Mesendoderm (in vitro differentiated cells): ENCODE results near the gene CAMK2N1.

Source experiments
- DNase-seq: peaks from one replicate; pipeline ENCODE4 v3.0.0; 2013
- H2AK5ac ChIP-seq: 2 replicates; pipeline ENCODE4 v1.6.1; 2013; ENCODE audit warnings: low read length, inconsistent platforms
- H2BK120ac ChIP-seq: 2 replicates; pipeline ENCODE4 v1.6.1; 2013; ENCODE audit warnings: low read depth, mild to moderate bottlenecking, low read length, moderate library complexity, mixed read lengths
- H2BK15ac ChIP-seq: replicated peaks from 2 replicates; pipeline ENCODE4 v1.6.1; 2013; ENCODE audit warnings: low read depth, mild to moderate bottlenecking, moderate library complexity
- H2BK5ac ChIP-seq: 2 replicates; pipeline ENCODE4 v1.6.1; 2013; ENCODE audit warnings: low read length, inconsistent platforms
- H3K18ac ChIP-seq: 2 replicates; pipeline ENCODE4 v1.6.1; 2013; ENCODE audit warnings: mild to moderate bottlenecking, low read length, mixed read lengths
- H3K23ac ChIP-seq: one replicate; pipeline ENCODE4 v1.6.1; 2013; ENCODE audit warnings: low read length
- H3K27ac ChIP-seq: 2 replicates; pipeline ENCODE4 v1.5.1; 2013; ENCODE audit warnings: low read depth, mild to moderate bottlenecking, inconsistent platforms, low read length, moderate library complexity
- H3K27me3 ChIP-seq: 2 replicates; pipeline ENCODE4 v1.6.1; 2013; ENCODE audit warnings: low read length, control low read depth, mild to moderate bottlenecking, inconsistent platforms; ENCODE audit not compliant: insufficient read depth, poor library complexity
- H3K36me3 ChIP-seq: 2 replicates; pipeline ENCODE4 v1.6.1; 2013; ENCODE audit warnings: low read length, inconsistent platforms; ENCODE audit not compliant: control insufficient read depth, insufficient read depth
- H3K4ac ChIP-seq: one replicate; pipeline ENCODE4 v1.6.1; 2013; ENCODE audit warnings: low read depth, mild to moderate bottlenecking, low read length, moderate library complexity
- H3K4me1 ChIP-seq: 2 replicates; pipeline ENCODE4 v1.6.1; 2013; ENCODE audit warnings: low read depth, low read length, inconsistent platforms; ENCODE audit not compliant: control insufficient read depth
- H3K4me2 ChIP-seq: 2 replicates; pipeline ENCODE4 v1.6.1; 2013; ENCODE audit warnings: low read length
- H3K4me3 ChIP-seq: 2 replicates; pipeline ENCODE4 v1.5.1; 2013; ENCODE audit warnings: mild to moderate bottlenecking, low read length
- H3K56ac ChIP-seq: one replicate; pipeline ENCODE4 v1.6.1; 2013; ENCODE audit warnings: low read length
- H3K79me1 ChIP-seq: 2 replicates; pipeline ENCODE4 v1.6.1; 2013; ENCODE audit warnings: low read length, inconsistent platforms
- H3K79me2 ChIP-seq: 2 replicates; pipeline ENCODE4 v1.6.1; 2013; ENCODE audit warnings: mild to moderate bottlenecking, low read length; ENCODE audit not compliant: control insufficient read depth, insufficient read depth
- H3K9ac ChIP-seq: 2 replicates; pipeline ENCODE4 v1.6.1; 2013; ENCODE audit warnings: low read length, inconsistent platforms
- H4K5ac ChIP-seq: one replicate; pipeline ENCODE4 v1.6.1; 2013; ENCODE audit warnings: low read length
- H4K8ac ChIP-seq: one replicate; pipeline ENCODE4 v1.6.1; 2013; ENCODE audit warnings: low read depth, mild to moderate bottlenecking, control low read depth, low read length, moderate library complexity
- WGBS: extraction: QIAGEN DNeasy Blood & Tissue Kit; methylation state at CpG from one replicate; pipeline ENCODE4 v1.1.7; 2013; ENCODE audit warnings: low lambda C conversion rate, missing lambda C conversion rate; ENCODE audit not compliant: insufficient coverage; ENCODE audit errors: extremely low coverage; 5-methylcytosine and 5-hydroxymethylcytosine counted together

CAMK2N1 gene

GRCh38 chr1:20508411-20508771 is 22.4 kb upstream of the CAMK2N1 start:
- Histone ChIP-seq H3K18ac (no peak overlapping the region), H3K4me3 (peak overlapping the region; percentile 66), H3K4me2 (peak overlapping the region; percentile 90), H2AK5ac (no peak overlapping the region), H3K36me3 (no peaks in the 10 kb centered on the region), H4K8ac (no peak overlapping the region), H3K27ac (no peak overlapping the region), H2BK120ac (no peak overlapping the region), H3K27me3 (no peaks in the 10 kb centered on the region), H2BK5ac (no peak overlapping the region), H3K23ac (no peak overlapping the region), H3K56ac (peak overlapping the region; percentile 86), H3K9ac (peak overlapping the region; percentile 69), H3K4ac (no peak overlapping the region), H3K79me1 (peaks cover 6% of the 10 kb centered on the region), H2BK15ac (no peak overlapping the region), H3K4me1 (no peaks in the 10 kb centered on the region), H3K79me2 (peaks cover 3% of the 10 kb centered on the region), H4K5ac (peak overlapping the region; percentile 87)
- no peak for DNase-seq
- WGBS: no CpG with 5 or more reads among the region's 5 CpGs

DNA sequence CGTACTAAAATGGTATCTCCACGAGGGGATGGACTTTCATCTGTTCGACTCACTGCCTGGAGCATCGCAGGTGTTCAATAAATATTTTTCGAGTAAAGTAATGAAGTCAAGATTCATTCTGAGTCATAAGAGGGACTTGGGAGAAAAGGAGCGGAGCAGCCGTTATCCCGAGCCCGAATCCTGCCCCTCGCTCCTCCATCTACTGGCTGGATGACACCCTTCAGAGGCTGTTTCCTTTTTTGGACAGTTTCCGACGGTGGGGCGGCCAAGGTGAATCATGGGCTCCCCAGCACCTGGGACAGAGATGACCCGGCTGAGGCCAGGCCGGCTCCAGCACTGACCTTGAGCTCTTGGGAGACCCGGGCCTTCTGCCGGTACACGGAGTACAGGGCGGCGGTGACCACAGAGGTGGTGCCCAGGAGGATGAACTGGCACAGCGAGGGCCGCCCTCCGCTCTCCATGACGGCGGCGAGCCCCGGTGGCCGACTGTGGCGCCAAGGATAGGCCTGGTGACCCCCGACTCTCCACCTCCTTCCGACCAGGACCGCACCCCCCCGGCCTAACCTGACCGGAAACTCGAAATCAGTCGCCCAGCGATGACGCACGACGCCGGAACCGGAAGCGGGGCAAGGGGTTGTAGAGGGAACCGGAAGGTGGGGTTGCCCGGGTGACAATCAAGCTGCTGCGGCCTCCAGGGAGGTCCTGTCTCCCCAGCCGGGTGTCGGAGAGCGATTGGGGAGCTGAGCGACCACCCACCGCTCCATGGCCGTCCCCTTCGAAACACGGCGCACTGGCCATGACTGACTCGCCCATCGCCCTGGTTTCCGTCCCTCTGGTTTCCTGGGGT is 21.8 kb upstream of the CAMK2N1 start, which contains the start of gene MUL1:
TSS of gene MUL1 (minus strand) at position 588 of the 847 bp plus-strand sequence. CDS start at position 461, 127 bp downstream.
- Histone ChIP-seq H2AK5ac (no peak within 1 kb of the TSS), H2BK120ac (no peak within 1 kb of the TSS), H4K8ac (peak within 1 kb of the TSS; percentile 1), H3K27ac (no peak within 1 kb of the TSS), H3K36me3 (no peaks in the 10 kb centered on the region), H3K18ac (no peak within 1 kb of the TSS), H4K5ac (peak within 1 kb of the TSS; percentile 87), H3K79me2 (peaks cover 3% of the 10 kb centered on the region), H2BK5ac (no peak within 1 kb of the TSS), H3K56ac (peak within 1 kb of the TSS; percentile 93), H3K27me3 (no peaks in the 10 kb centered on the region), H3K9ac (peak within 1 kb of the TSS; percentile 84), H3K4me1 (no peaks in the 10 kb centered on the region), H3K4me3 (peak within 1 kb of the TSS; percentile 81), H3K4me2 (peak within 1 kb of the TSS; percentile 90), H3K79me1 (peaks cover 6% of the 10 kb centered on the region), H2BK15ac (no peak within 1 kb of the TSS), H3K23ac (no peak within 1 kb of the TSS), H3K4ac (peak within 1 kb of the TSS; percentile 8)
- no CpG with 5 or more reads among the region's 58 CpGs for WGBS
- peak; percentile 96 for DNase-seq

DNA sequence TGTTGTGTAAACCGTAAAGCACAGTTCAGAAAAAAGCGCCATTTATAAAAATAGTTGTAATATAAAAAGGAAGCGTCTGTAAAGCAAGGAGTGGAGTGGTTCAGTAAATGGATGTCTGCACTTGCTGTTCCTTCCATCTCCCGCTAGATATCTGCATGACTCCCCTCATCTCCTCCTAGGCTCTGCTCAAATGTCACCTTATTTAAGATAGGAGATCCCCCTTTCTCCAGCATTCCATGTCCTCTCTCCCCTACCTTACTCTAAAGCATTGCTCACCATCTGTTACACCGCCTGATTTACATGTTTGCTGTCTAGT is 21.2 kb upstream of the CAMK2N1 start:
- Histone ChIP-seq H3K79me2 (peaks cover 3% of the 10 kb centered on the region), H4K5ac (no peak overlapping the region), H3K56ac (peak overlapping the region; percentile 93), H3K4ac (peak overlapping the region; percentile 8), H3K79me1 (peaks cover 6% of the 10 kb centered on the region), H2BK120ac (no peak overlapping the region), H4K8ac (no peak overlapping the region), H3K36me3 (no peaks in the 10 kb centered on the region), H2BK5ac (no peak overlapping the region), H3K23ac (no peak overlapping the region), H3K9ac (peak overlapping the region; percentile 84), H2BK15ac (no peak overlapping the region), H2AK5ac (no peak overlapping the region), H3K27ac (no peak overlapping the region), H3K18ac (no peak overlapping the region), H3K4me1 (no peaks in the 10 kb centered on the region), H3K4me3 (peak overlapping the region; percentile 81), H3K4me2 (peak overlapping the region; percentile 47), H3K27me3 (no peaks in the 10 kb centered on the region)
- no CpG with 5 or more reads among the region's 5 CpGs for WGBS
- no peak for DNase-seq

DNA sequence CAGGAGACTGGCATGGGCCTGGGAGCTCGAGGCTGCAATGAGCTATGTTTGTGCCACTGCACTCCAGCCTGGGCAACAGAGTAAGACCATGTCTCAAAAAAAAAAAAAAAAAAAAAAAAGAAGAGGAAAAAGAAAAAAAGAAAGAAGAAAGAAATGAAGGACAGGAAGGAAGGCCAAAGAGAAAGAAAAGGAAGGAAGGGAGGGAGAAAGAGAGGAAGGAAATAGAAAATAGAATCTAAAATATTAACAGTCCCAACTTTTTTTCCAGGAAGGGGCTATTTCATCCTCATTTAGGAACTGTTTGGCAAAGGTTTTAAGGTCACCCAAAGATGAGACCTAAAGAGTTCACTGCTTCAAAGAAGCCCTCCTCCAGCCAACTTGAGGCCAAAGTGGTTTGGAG is 19.5 kb upstream of the CAMK2N1 start:
- no peak for DNase-seq
- Histone ChIP-seq H3K27ac (no peak overlapping the region), H3K4me2 (no peak overlapping the region), H3K4me3 (no peak overlapping the region), H3K4ac (no peak overlapping the region), H3K27me3 (no peaks in the 10 kb centered on the region), H3K9ac (no peak overlapping the region), H3K79me2 (peaks cover 3% of the 10 kb centered on the region), H3K23ac (no peak overlapping the region), H3K79me1 (peaks cover 6% of the 10 kb centered on the region), H3K4me1 (no peaks in the 10 kb centered on the region), H2BK15ac (no peak overlapping the region), H2AK5ac (no peak overlapping the region), H2BK5ac (no peak overlapping the region), H4K8ac (no peak overlapping the region), H3K36me3 (peaks cover 2% of the 10 kb centered on the region), H4K5ac (no peak overlapping the region), H3K18ac (no peak overlapping the region), H3K56ac (no peak overlapping the region), H2BK120ac (no peak overlapping the region)
- no CpG with 5 or more reads among the region's 1 CpG for WGBS

DNA sequence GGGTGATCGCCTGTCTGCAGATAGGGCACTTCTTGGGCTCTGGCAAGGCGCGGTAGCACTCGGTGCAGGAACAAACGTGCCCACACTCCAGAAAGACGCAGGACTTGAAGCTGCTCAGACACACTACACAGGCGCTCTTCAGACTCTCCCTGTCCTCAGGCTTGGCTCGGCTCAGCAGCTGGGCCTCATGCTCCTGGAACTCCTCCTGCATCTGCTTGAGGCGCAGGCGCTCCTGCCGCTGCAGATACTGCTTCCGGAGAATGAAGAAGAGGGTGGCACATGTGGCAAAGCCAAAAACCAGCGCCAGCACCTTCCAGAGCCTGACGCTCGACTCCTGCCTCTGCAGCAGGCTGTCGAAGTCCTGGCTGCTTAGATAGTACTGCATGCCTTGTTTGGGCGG is 14.7 kb upstream of the CAMK2N1 start:
- Histone ChIP-seq H3K4ac (no peak overlapping the region), H3K79me1 (peaks cover 3% of the 10 kb centered on the region), H2BK5ac (no peak overlapping the region), H3K4me2 (no peak overlapping the region), H2BK120ac (no peak overlapping the region), H2BK15ac (no peak overlapping the region), H3K4me1 (no peaks in the 10 kb centered on the region), H3K27me3 (no peaks in the 10 kb centered on the region), H4K5ac (no peak overlapping the region), H4K8ac (no peak overlapping the region), H3K36me3 (peaks cover 2% of the 10 kb centered on the region), H3K9ac (no peak overlapping the region), H3K4me3 (no peak overlapping the region), H2AK5ac (no peak overlapping the region), H3K23ac (no peak overlapping the region), H3K56ac (no peak overlapping the region), H3K18ac (no peak overlapping the region), H3K27ac (no peak overlapping the region), H3K79me2 (no peaks in the 10 kb centered on the region)
- no peak for DNase-seq
- no CpG with 5 or more reads among the region's 17 CpGs for WGBS

GRCh38 chr1:20499718-20500117 is 13.7 kb upstream of the CAMK2N1 start:
- Histone ChIP-seq H3K23ac (no peak overlapping the region), H3K4ac (no peak overlapping the region), H4K8ac (no peak overlapping the region), H4K5ac (no peak overlapping the region), H2BK15ac (no peak overlapping the region), H3K79me2 (no peaks in the 10 kb centered on the region), H2AK5ac (no peak overlapping the region), H3K27me3 (no peaks in the 10 kb centered on the region), H3K79me1 (peaks cover 3% of the 10 kb centered on the region), H3K27ac (no peak overlapping the region), H3K4me2 (no peak overlapping the region), H2BK120ac (no peak overlapping the region), H3K18ac (no peak overlapping the region), H3K4me1 (no peaks in the 10 kb centered on the region), H3K56ac (no peak overlapping the region), H3K4me3 (no peak overlapping the region), H2BK5ac (no peak overlapping the region), H3K9ac (no peak overlapping the region), H3K36me3 (peaks cover 2% of the 10 kb centered on the region)
- WGBS: no CpG with 5 or more reads among the region's 14 CpGs
- no peak for DNase-seq
